Activated naive CD4-positive, alpha-beta T cell (primary cell): Measurements from ENCODE around the gene OMP.

Experiments
- DNase-seq, 4 experiments: peaks; one replicate each; lab custom pipeline; 2025; lab: John Stamatoyannopoulos, UW

Gene OMP

DNA sequence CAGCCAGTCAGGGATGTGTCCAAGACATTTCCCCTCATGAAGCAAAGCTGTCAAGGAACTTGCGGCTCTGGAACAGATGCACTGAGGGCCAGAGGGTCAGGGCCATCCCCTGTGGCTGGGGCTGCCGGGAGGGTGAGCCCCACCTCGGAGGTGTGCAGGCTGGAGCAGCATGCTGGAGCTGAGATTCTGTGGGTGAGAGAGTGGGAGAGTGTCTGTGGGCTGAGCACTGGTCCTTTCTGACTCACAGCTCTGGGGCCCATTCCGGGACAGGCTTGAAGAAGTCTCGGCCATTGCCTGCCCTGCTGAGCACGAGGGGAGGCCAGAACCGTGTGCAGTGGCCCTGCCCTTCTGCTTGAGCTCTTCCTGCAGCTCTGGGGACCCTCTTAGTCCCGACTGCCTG, 2.1 kb downstream of the OMP start:
- DNase-seq: no peak

DNA sequence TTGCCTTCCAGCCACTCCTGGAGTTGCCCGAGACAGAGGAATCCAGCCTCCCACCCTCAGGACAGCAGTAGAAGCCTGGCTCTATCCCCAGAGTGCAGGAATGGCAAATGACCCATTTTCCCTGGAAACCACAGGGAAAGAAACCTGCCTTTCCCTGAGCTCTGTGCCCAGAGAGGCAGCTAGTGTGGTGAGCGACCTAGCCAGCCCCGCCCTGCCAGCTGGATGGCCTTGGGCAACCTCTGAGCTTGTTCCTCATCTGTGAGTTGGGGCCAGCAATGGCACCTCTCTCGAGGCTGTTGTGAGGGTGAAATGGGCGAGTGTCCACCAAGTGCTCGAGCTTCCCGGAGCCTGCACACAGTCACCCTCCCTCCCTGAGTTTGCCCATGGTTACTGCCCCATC, 3.7 kb downstream of the OMP start:
- no peak for DNase-seq

GRCh38 chr11:77106759-77107158, 4.1 kb downstream of the OMP start:
- DNase-seq: no peak

DNA sequence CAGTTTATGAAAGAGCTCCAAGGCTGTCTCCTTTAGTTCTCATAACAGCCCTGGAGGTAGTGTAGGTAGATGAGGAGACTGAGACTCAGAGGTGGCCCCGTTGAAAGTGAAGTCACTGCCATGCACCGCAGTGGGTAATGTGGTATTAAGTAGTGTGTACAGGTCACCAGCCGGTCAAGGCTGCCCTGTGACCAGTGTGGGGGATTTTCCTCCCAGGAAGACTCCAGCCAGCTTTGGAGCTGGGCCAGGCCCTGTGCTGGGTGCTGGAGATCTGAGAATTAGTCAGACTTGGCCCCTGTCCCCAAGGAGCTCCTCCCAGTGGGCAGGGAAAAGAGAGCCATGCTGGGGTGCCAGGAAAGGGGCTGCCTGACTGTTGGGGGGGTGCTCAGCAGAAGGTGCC, 5.3 kb downstream of the OMP start:
- DNase-seq: no peak

DNA sequence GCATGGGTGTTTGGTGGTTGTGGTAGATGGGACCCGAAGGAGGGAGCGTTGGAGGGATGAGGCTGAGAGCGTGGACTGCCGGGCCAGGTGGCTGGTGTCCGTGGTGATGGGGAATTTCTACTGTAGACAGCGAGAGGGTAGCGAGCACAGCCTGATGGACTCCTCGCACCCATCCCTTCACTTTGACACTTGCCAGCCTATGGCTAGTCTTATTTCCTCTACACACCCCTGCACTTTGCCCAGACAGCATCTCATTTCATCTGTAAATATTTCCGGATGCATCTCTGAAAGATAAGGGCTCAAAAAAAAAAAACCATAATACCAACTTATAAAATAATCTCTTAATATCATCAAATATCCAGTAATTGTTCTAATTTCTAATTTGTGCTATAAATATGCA, 5.8 kb downstream of the OMP start:
- DNase-seq: no peak

- DNase-seq: no peak
Measured at GRCh38 chr11:77109236-77110019, 6.8 kb downstream of the OMP start.

GRCh38 chr11:77110836-77111235, 8.2 kb downstream of the OMP start:
- no peak for DNase-seq

- DNase-seq: no peak
Measured at GRCh38 chr11:77111277-77111676, 8.6 kb downstream of the OMP start.

DNA sequence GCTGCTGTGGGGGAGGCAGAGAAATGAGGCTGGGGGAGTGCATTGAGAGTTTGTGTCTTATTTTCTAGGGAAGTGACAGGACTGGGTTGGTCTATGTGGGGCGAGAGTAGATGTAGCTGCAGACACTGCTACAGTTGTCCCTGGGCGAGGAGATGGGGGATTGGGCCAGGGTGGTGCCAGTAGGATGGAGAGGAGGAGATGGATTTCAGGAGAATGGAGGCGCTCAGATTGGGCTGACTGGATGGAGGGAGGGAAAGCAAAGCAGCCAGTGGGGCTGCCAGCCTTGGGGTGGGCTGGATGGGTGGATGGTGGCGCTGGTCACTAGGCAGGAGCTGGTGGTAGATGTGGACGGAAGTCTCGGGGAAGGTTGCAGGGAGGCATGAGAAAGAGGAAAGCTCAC, 9.3 kb downstream of the OMP start:
- no peak for DNase-seq

DNA sequence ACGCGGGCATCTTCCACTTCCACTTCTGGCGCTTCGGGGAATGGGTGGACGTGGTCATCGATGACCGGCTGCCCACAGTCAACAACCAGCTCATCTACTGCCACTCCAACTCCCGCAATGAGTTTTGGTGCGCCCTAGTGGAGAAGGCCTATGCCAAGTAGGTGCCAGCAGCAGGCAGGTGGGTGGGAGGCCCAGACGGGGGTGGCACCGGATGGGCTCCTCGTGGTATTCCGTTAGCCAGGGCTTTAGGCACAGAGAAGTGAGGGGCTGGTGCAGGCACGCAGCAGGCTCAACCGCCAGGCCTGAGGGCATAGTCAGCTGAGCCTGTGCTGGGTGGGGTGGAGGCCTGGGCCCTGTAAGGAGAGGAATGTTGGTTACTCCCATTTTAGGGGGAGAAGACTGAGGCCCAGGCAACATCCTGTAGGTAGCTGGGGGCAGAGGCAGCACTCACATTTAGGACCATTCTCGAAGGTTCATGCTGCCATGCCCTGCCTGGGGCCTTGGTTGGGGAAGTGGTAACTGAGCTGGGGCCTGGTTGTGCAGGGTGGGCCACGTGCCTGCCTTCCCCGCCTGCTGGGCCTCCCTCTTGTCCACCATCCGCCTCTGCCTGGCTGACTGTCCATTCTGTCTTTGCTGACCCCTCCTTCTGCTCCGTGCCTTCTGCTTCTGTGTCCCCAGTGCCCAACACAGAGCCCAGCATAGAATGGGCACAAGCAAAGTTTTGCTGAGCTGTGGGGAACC, 10.2 kb downstream of the OMP start:
- no peak for DNase-seq

DNA sequence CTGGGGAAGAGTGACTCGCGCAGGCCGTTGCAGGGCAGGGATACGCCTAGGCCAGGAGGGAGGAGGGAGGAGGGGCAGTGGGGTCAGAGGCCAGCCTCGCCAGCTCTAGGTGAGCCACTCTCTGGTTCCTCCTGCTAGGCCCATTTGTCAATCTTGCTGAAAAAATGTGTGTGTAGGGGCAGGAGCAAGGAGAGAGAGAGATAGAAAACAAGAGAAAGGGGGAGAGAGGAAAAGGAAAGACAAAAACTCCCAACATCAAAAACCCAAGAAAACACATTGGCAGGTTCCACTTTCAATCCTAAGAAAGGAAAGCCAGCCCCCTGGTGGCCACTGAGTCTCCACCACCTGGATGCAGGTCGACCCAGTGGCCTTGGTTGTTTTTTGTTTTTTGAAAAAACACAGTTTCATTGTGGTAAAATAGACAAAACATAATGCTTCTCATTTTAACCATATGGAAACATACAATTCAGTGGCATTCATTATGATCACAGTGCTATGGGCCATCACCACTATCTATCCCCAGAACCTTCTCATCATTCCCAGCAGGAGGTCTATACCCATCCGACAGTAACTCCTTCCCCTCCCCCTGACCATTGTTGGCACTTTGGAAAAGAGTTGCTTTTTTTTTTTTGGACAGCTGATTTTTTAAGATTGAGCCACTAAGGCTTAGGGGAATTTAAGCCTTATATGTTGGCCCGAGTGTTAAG, 10.9 kb downstream of the OMP start:
- peak in 1 of 4 experiments; percentile 2 for DNase-seq

DNA sequence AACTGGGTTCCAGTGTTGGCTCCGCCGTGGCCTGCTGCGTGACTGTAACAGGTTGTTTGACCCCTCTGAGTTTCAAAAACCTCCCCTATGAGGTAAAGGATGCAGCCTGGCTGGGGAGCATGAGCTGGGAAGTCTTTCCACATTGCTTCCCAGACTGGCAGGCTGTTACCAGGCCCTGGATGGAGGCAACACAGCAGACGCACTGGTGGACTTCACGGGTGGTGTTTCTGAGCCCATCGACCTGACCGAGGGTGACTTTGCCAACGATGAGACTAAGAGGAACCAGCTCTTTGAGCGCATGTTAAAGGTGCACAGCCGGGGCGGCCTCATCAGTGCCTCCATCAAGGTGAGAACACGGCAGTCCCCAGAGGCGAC, 11.4 kb downstream of the OMP start:
- no peak for DNase-seq

DNA sequence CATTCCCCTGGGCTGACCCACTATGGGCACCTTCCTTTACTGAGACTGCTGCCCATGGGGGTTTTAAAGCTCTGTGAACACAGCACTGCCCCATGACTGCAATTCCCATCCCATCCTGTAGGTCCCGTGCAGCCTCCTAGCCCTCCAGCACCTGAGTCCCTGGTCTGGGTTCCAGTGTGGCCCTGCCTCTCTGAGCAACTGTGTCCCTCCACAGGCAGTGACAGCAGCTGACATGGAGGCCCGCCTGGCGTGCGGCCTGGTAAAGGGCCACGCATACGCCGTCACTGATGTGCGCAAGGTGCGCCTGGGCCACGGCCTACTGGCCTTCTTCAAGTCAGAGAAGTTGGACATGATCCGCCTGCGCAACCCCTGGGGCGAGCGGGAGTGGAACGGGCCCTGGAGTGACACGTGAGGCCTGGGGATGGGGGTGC, 12.6 kb downstream of the OMP start:
- no peak for DNase-seq

- DNase-seq: no peak
Measured at GRCh38 chr11:77115956-77116355, 13.3 kb downstream of the OMP start.

- DNase-seq: no peak
Measured at GRCh38 chr11:77117492-77117891, 14.9 kb downstream of the OMP start.

GRCh38 chr11:77118086-77118485, 15.4 kb downstream of the OMP start:
- no peak for DNase-seq

DNA sequence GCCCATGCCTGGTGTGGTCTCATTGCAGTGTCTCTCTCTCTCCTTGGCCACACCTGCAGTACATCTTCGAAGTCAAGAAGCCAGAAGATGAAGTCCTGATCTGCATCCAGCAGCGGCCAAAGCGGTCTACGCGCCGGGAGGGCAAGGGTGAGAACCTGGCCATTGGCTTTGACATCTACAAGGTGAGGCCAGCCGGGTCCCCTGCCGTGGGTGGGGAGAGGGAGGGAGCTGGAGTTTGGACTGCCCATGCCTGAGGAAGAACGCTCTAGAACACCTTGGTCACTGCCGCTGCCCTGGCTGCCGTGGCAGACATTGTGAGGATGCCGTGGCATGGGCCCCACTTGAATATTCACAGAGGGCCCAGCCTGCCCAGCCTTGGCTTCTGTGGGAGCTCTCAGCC, 16.3 kb downstream of the OMP start:
- DNase-seq: no peak

GRCh38 chr11:77119531-77119936, 16.9 kb downstream of the OMP start:
- no peak for DNase-seq

DNA sequence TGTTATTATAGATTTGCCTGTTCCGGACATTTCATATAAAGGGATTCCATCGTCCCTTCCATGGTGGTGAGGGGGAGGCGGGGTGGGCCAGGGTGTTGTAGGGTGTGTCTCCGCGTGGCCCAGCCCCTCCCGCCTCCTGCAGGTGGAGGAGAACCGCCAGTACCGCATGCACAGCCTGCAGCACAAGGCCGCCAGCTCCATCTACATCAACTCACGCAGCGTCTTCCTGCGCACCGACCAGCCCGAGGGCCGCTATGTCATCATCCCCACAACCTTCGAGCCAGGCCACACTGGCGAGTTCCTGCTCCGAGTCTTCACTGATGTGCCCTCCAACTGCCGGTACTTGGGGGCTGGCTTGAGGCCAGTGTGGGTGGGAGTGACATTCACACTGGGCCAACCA, 17.9 kb downstream of the OMP start:
- DNase-seq: no peak

DNA sequence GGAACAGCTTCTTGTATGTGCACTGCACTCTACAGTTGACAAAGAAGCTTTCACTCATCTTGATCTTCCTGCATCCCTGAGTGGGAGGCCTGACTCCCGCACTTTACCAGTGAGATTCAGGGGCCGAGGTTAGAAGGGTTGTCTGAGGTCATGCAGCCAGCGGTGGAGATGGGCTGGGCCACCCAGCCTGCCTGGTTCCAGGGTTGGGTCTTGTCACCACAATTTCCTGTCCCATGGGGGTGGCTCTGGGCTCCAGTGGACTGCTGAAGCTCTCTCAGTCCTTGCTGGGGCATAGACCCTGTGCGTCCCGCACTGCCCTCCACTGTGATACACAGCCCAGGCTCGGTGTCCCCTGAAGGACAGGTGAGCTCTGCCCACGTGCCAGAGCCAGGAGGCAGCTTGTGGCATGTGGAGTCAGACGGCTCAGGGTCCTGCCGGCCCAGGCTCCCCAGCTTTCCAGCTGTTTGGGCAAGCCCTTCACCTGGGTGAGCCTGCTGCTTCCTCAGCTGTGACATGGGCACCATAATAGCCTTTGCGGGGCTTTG, 18.5 kb downstream of the OMP start:
- no peak for DNase-seq

- no peak for DNase-seq
Measured at GRCh38 chr11:77121876-77122575, 19.4 kb downstream of the OMP start.

- no peak for DNase-seq
Measured at GRCh38 chr11:77122576-77123212, 20.1 kb downstream of the OMP start.
